Measurements from ENCODE around the gene F7. TPM values are rescaled to one million over a fixed set of nuclear protein-coding genes. Genes with fewer than 3 reads are reported as not detected.
"Not testable (repeated sequence)": the region's sequence is repeated elsewhere in the genome, so short reads cannot be mapped to it uniquely, and the experiment has no call there.

Gene F7
- total and polyA plus RNA-seq, 2 of the 4 experiments (the other 2 are of a cell fraction): under 0.01 to 0.07 TPM

DNA sequence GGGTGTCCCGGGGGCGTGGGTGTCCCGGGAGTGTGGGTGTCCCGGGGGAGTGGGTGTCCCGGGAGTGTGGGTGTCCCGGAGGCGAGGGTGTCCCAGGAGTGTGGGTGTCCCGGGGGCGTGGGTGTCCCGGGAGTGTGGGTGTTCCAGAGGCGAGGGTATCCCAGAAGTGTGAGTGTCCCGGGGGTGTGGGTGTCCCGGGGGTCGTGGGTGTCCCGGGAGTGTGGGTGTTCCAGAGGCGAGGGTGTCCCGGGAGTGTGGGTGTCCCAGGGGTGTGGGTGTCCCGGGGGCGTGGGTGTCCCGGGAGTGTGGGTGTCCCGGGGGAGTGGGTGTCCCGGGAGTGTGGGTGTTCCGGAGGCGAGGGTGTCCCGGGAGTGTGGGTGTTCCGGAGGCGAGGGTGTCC, 2.9 kb downstream of the F7 start:
- H3K9me1 ChIP-seq (ENCODE audit: insufficient read depth, low read length); POLR2A ChIA-PET (ENCODE audit: unreplicated experiment); H3K36me3 ChIP-seq (ENCODE audit: control insufficient read depth, insufficient read depth, low read length); H3K14ac ChIP-seq (replicated peaks; ENCODE audit: low read depth, low read length); H3K4me1 ChIP-seq (ENCODE audit: control insufficient read depth, insufficient read depth, low read length); intact Hi-C loops (cut with micrococcal nuclease); BruUV-seq (replicated peaks); H2BK20ac ChIP-seq (ENCODE audit: low read depth, low read length); H3K56ac ChIP-seq (ENCODE audit: extremely low read depth, insufficient read depth, low read length); H3K9ac ChIP-seq (ENCODE audit: low read depth, low read length); in situ Hi-C loops (cut with MboI; ENCODE audit: low sequenced_read_pairs); H3K27ac ChIP-seq (ENCODE audit: insufficient read depth, low read length); H2AK5ac ChIP-seq (ENCODE audit: low read depth, low read length); H2BK5ac ChIP-seq (ENCODE audit: low read depth, low read length, poor library complexity, severe bottlenecking); H2AK9ac ChIP-seq (replicated peaks; ENCODE audit: low read depth, low read length, poor library complexity); H3K4me2 ChIP-seq (ENCODE audit: low read depth, low read length); H3K23ac ChIP-seq (ENCODE audit: low read depth, low read length); H3K79me1 ChIP-seq (ENCODE audit: low read depth in 1 of 2, low read length in 2 of 2); H3K4me3 ChIP-seq (ENCODE audit: insufficient read depth, low read depth, low read length); H3K9me3 ChIP-seq (ENCODE audit: control insufficient read depth, insufficient read depth, low read length); H4K8ac ChIP-seq (ENCODE audit: low read depth in 2 of 2, low read length in 2 of 2); H2AFZ ChIP-seq (replicated peaks; ENCODE audit: low read length, poor library complexity); DNase-seq; H4K20me1 ChIP-seq (ENCODE audit: insufficient read depth, low read length); dilution Hi-C loops (cut with HindIII; ENCODE audit: low sequenced_read_pairs, unreplicated experiment); CTCF ChIA-PET; ATAC-seq (ENCODE audit: low read depth); H4K5ac ChIP-seq (ENCODE audit: low read depth, low read length); H3K18ac ChIP-seq (ENCODE audit: low read depth, low read length); H2BK120ac ChIP-seq (ENCODE audit: low read depth, low read length); H3K4ac ChIP-seq (ENCODE audit: low read depth, low read length); H4K91ac ChIP-seq (ENCODE audit: insufficient read depth, low read depth, low read length); H2BK15ac ChIP-seq (ENCODE audit: low read depth, low read length): not testable (repeated sequence)
- no CpG with 5 or more reads among the region's 27 CpGs for WGBS, 2 experiments (ENCODE audit: extremely low coverage in 2 of 2, insufficient read length in 1 of 2)
- peaks cover 34% of the 10 kb centered on the region for H3K27me3 ChIP-seq (ENCODE audit: control insufficient read depth, insufficient read depth, low read length)
